H9 (cell line): ENCODE measurements around the gene TIPIN. TPM values are rescaled to one million over a fixed set of nuclear protein-coding genes. Genes with fewer than 3 reads are reported as not detected.
A peak's percentile ranks its signal among the peaks of the same experiment; 100 is the strongest.

ENCODE experiments used
- DNase-seq: peaks from one replicate; pipeline ENCODE4 v3.0.0-alpha.2; 2017
- H2AFZ ChIP-seq: one replicate; pipeline ENCODE4 v1.6.1; 2013; ENCODE audit warnings: mild to moderate bottlenecking, low read length, control low read depth, moderate library complexity
- H2AK5ac ChIP-seq: 2 replicates; pipeline ENCODE4 v1.6.1; 2013; ENCODE audit warnings: low read length, control low read depth, mixed read lengths; ENCODE audit not compliant: insufficient read length
- H2BK120ac ChIP-seq: one replicate; pipeline ENCODE4 v1.6.1; 2013; ENCODE audit warnings: low read depth, mild to moderate bottlenecking, low read length, control low read depth, inconsistent platforms; ENCODE audit not compliant: poor library complexity, severe bottlenecking
- H2BK12ac ChIP-seq: 2 replicates; pipeline ENCODE4 v1.6.1; 2013; ENCODE audit warnings: low read length, control low read depth, mixed read lengths, low read depth; ENCODE audit not compliant: insufficient read length
- H2BK15ac ChIP-seq: 2 replicates; pipeline ENCODE4 v1.6.1; 2013; ENCODE audit warnings: low read depth, low read length, control low read depth
- H2BK20ac ChIP-seq: one replicate; pipeline ENCODE4 v1.6.1; 2013; ENCODE audit warnings: low read depth, mild to moderate bottlenecking, low read length, control low read depth, inconsistent platforms; ENCODE audit not compliant: poor library complexity, severe bottlenecking
- H2BK5ac ChIP-seq: 2 replicates; pipeline ENCODE4 v1.6.1; 2013; ENCODE audit warnings: low read length, control low read depth, mixed read lengths; ENCODE audit not compliant: insufficient read length
- H3K14ac ChIP-seq: 2 replicates; pipeline ENCODE4 v1.6.1; 2013; ENCODE audit warnings: low read length, control low read depth; ENCODE audit not compliant: insufficient read depth
- H3K18ac ChIP-seq: 2 replicates; pipeline ENCODE4 v1.6.1; 2013; ENCODE audit warnings: low read depth, mild to moderate bottlenecking, mixed read lengths, low read length, control low read depth; ENCODE audit not compliant: insufficient read length
- H3K23ac ChIP-seq: 2 replicates; pipeline ENCODE4 v1.6.1; 2013; ENCODE audit warnings: low read length, control low read depth, mixed read lengths, low read depth; ENCODE audit not compliant: insufficient read length
- H3K23me2 ChIP-seq: 2 replicates; pipeline ENCODE4 v1.6.1; 2013; ENCODE audit warnings: low read depth, mild to moderate bottlenecking, mixed read lengths, low read length, control low read depth; ENCODE audit not compliant: insufficient read length, poor library complexity, severe bottlenecking
- H3K27ac ChIP-seq: 2 replicates; pipeline ENCODE4 v1.5.1; 2013; ENCODE audit warnings: low read length, control low read depth, mixed read lengths, low read depth; ENCODE audit not compliant: insufficient read length
- H3K27me3 ChIP-seq: 2 replicates; pipeline ENCODE4 v1.6.1; 2013; ENCODE audit warnings: low read length, control low read depth, inconsistent platforms; ENCODE audit not compliant: insufficient read depth
- H3K4ac ChIP-seq: 2 replicates; pipeline ENCODE4 v1.6.1; 2013; ENCODE audit warnings: low read depth, mild to moderate bottlenecking, control low read depth, inconsistent platforms, low read length, moderate library complexity
- H3K4me1 ChIP-seq: 2 replicates; pipeline ENCODE4 v1.6.1; 2013; ENCODE audit warnings: low read length, control low read depth, inconsistent platforms; ENCODE audit not compliant: insufficient read depth
- H3K4me2 ChIP-seq: 2 replicates; pipeline ENCODE4 v1.6.1; 2013; ENCODE audit warnings: low read length, control low read depth, mixed read lengths; ENCODE audit not compliant: insufficient read length, insufficient read depth
- H3K56ac ChIP-seq: 2 replicates; pipeline ENCODE4 v1.6.1; 2013; ENCODE audit warnings: low read depth, mild to moderate bottlenecking, mixed read lengths, low read length, control low read depth; ENCODE audit not compliant: insufficient read length
- H3K79me1 ChIP-seq: 2 replicates; pipeline ENCODE4 v1.6.1; 2013; ENCODE audit warnings: low read depth, mild to moderate bottlenecking, moderate library complexity, low read length, control low read depth, inconsistent platforms; ENCODE audit not compliant: insufficient read depth, poor library complexity, severe bottlenecking
- H3K79me2 ChIP-seq: 2 replicates; pipeline ENCODE4 v1.6.1; 2013; ENCODE audit warnings: low read length, control low read depth, inconsistent platforms; ENCODE audit not compliant: insufficient read depth
- H3K9ac ChIP-seq: 2 replicates; pipeline ENCODE4 v1.6.1; 2013; ENCODE audit warnings: low read length, control low read depth, mixed read lengths; ENCODE audit not compliant: insufficient read length; ENCODE audit errors: extremely low read depth
- H3K9me3 ChIP-seq: one replicate; pipeline ENCODE4 v1.6.1; 2013; ENCODE audit warnings: low read depth, low read length, inconsistent platforms; ENCODE audit not compliant: control insufficient read depth
- H3T11ph ChIP-seq: one replicate; pipeline ENCODE4 v1.6.1; 2013; ENCODE audit warnings: mild to moderate bottlenecking, low read length, control low read depth, inconsistent platforms
- H4K20me1 ChIP-seq: one replicate; pipeline ENCODE4 v1.6.1; 2013; ENCODE audit not compliant: control insufficient read depth, insufficient read length, insufficient read depth
- H4K5ac ChIP-seq: 2 replicates; pipeline ENCODE4 v1.6.1; 2013; ENCODE audit warnings: low read depth, mild to moderate bottlenecking, mixed read lengths, low read length, control low read depth; ENCODE audit not compliant: insufficient read length
- H4K8ac ChIP-seq: replicated peaks from 2 replicates; pipeline ENCODE4 v1.6.1; 2013; ENCODE audit warnings: low read length, control low read depth, mixed read lengths, low read depth; ENCODE audit not compliant: insufficient read length
- H4K91ac ChIP-seq: 2 replicates; pipeline ENCODE4 v1.6.1; 2013; ENCODE audit warnings: low read depth, mild to moderate bottlenecking, moderate library complexity, mixed read lengths, low read length, control low read depth; ENCODE audit not compliant: insufficient read length
- H3K27ac Mint-ChIP-seq, 3 experiments: 2 replicates in 2 of 3; 3 replicates in 1 of 3; pipeline ENCODE4 v1.8.0; 2020 to 2021; ENCODE audit warnings: mixed read lengths in 3 of 3, mild to moderate bottlenecking in 1 of 3, moderate library complexity in 1 of 3
- H3K27me3 Mint-ChIP-seq: 2 replicates; pipeline ENCODE4 v1.8.0; 2021; ENCODE audit warnings: low read depth, mild to moderate bottlenecking, moderate library complexity, mixed read lengths
- H3K36me3 Mint-ChIP-seq, 3 experiments: 2 replicates in 2 of 3; 3 replicates in 1 of 3; pipeline ENCODE4 v1.8.0; 2020 to 2021; ENCODE audit warnings: low read depth in 3 of 3, mixed read lengths in 3 of 3; ENCODE audit not compliant: insufficient read depth in 1 of 3
- H3K4me1 Mint-ChIP-seq, 2 experiments: 2 replicates each; pipeline ENCODE4 v1.8.0; 2020; ENCODE audit warnings: mixed read lengths in 2 of 2
- H3K4me3 Mint-ChIP-seq, 2 experiments: 2 replicates in 1 of 2; 3 replicates in 1 of 2; pipeline ENCODE4 v1.8.0; 2020 to 2021; ENCODE audit warnings: mild to moderate bottlenecking in 2 of 2, mixed read lengths in 2 of 2, moderate library complexity in 1 of 2
- H3K9me3 Mint-ChIP-seq, 2 experiments: 2 replicates in 1 of 2; 3 replicates in 1 of 2; pipeline ENCODE4 v1.8.0; 2020; ENCODE audit warnings: mild to moderate bottlenecking in 2 of 2, mixed read lengths in 2 of 2, moderate library complexity in 1 of 2
- whole genome bisulfite sequencing: extraction: QIAGEN DNeasy Blood & Tissue Kit; methylation state at CpG from one replicate; pipeline ENCODE4 v1.1.7; 2013; ENCODE audit warnings: missing lambda C conversion rate, low lambda C conversion rate, mixed read lengths; ENCODE audit not compliant: insufficient read length; ENCODE audit errors: extremely low coverage; 5-methylcytosine and 5-hydroxymethylcytosine counted together
- total RNA-seq: library from RNA; stranded (reverse); gene quantifications from 2 replicates; pipeline ENCODE4 v1.2.1, GENCODE V29; 2021
- TF ChIP-seq, protein P1 (sequence below): fragments of 200-600 bp; sonication (generic); conservative IDR thresholded peaks from 3 replicates; pipeline ENCODE4 v1.8.0; 2021; ENCODE audit warnings: antibody characterized with exemption, mild to moderate bottlenecking

Gene TIPIN
- total RNA-seq, 1 experiment from 2014 or later, result 26.9 TPM

DNA sequence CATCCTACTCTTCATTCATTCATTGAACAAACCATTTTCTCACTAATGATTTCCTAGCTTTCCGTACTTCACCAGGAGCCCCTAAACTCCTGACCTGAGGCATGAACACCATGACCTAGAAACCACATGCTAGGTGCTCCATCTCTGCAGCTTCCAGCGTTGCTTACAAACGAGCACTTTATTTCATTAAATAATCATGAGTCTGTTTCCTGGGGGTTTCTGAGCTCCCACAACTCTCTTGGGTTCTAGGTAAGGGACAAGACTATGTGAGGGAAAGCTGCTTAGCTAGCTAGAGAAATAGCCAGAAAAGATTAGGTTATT lies 31.5 kb upstream of the TIPIN start:
- H3K4me1 Mint-ChIP-seq, result peaks cover 28 to 36% of the 10 kb centered on the region in 2 experiments
- DNase-seq, result no peak
- Histone ChIP-seq H3K79me2 (peaks cover 31% of the 10 kb centered on the region; the same call in 1 of the 2 replicates), H3K4me2 (peak overlapping the region; percentile 99), H3K4me1 (no peaks in the 10 kb centered on the region), H2BK15ac (no peak overlapping the region), H3K23me2 (peaks cover 10% of the 10 kb centered on the region), H4K20me1 (no peaks in the 10 kb centered on the region), H3K9ac (peak overlapping the region; percentile 78), H3K9me3 (no peaks in the 10 kb centered on the region), H3K14ac (no peak overlapping the region), H3K79me1 (no peaks in the 10 kb centered on the region), H4K8ac (no peak overlapping the region), H3K4ac (no peak overlapping the region), H3K27me3 (no peaks in the 10 kb centered on the region), H2BK120ac (no peak overlapping the region), H3T11ph (no peak overlapping the region), H3K18ac (no peak overlapping the region), H2BK12ac (no peak overlapping the region), H4K91ac (no peak overlapping the region), H3K56ac (no peak overlapping the region), H2AK5ac (no peak overlapping the region), H2BK20ac (no peak overlapping the region), H3K23ac (no peak overlapping the region), H3K27ac (no peak overlapping the region), H2AFZ (no peak overlapping the region), H4K5ac (no peak overlapping the region), H2BK5ac (no peak overlapping the region)
- no peaks in the 10 kb centered on the region for H3K27me3 Mint-ChIP-seq
- H3K4me3 Mint-ChIP-seq, result peak overlapping the region; percentile 83 to 94
- H3K36me3 Mint-ChIP-seq, result peaks cover 8 to 12% (median 9%) of the 10 kb centered on the region in 3 experiments; a peak in 5 of 7 replicates
- H3K27ac Mint-ChIP-seq, result peak overlapping the region in 1 of 3 experiments; percentile 94; a peak in 2 of 7 replicates
- TF ChIP-seq, protein P1, sequence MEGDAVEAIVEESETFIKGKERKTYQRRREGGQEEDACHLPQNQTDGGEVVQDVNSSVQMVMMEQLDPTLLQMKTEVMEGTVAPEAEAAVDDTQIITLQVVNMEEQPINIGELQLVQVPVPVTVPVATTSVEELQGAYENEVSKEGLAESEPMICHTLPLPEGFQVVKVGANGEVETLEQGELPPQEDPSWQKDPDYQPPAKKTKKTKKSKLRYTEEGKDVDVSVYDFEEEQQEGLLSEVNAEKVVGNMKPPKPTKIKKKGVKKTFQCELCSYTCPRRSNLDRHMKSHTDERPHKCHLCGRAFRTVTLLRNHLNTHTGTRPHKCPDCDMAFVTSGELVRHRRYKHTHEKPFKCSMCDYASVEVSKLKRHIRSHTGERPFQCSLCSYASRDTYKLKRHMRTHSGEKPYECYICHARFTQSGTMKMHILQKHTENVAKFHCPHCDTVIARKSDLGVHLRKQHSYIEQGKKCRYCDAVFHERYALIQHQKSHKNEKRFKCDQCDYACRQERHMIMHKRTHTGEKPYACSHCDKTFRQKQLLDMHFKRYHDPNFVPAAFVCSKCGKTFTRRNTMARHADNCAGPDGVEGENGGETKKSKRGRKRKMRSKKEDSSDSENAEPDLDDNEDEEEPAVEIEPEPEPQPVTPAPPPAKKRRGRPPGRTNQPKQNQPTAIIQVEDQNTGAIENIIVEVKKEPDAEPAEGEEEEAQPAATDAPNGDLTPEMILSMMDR, result no peak
- WGBS, result no CpG with 5 or more reads among the region's 3 CpGs
- H3K9me3 Mint-ChIP-seq, result no peaks in the 10 kb centered on the region; a peak in 1 of 5 replicates
